PC-9 (cell line): Measurements from ENCODE around the gene NARF.

Experiments
- EZH2 ChIP-seq: fragments of 200-600 bp; sonication (generic); IDR thresholded peaks from 2 replicates; pipeline ENCODE4 v1.8.0; 2017; ENCODE audit warnings: antibody characterized with exemption, low read depth
- TF ChIP-seq, protein P1 (sequence below): fragments of 200-600 bp; sonication (generic); conservative IDR thresholded peaks from 2 replicates; pipeline ENCODE4 v1.6.1; 2017; ENCODE audit warnings: mixed run types, antibody characterized with exemption, mild to moderate bottlenecking, moderate library complexity

DNA sequence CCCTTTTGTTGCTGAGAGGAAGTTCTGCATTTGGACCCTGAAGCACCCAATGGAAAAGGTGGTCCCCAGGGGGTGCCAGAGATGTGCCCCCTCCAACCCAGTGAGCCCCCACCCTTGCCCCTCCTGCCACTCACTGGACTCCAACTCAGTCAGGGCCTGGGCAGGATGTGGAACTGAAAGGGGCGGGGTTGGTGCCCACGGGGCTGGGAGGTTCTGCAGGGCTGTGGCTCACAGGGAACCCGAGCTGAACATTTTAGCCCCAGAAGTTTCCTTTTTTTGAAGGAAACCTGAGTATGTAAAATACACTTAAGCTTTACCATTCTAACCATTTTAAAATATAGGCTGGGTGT is 24.4 kb upstream of the NARF start:
- TF ChIP-seq EZH2 = no peak
- TF ChIP-seq, protein P1, sequence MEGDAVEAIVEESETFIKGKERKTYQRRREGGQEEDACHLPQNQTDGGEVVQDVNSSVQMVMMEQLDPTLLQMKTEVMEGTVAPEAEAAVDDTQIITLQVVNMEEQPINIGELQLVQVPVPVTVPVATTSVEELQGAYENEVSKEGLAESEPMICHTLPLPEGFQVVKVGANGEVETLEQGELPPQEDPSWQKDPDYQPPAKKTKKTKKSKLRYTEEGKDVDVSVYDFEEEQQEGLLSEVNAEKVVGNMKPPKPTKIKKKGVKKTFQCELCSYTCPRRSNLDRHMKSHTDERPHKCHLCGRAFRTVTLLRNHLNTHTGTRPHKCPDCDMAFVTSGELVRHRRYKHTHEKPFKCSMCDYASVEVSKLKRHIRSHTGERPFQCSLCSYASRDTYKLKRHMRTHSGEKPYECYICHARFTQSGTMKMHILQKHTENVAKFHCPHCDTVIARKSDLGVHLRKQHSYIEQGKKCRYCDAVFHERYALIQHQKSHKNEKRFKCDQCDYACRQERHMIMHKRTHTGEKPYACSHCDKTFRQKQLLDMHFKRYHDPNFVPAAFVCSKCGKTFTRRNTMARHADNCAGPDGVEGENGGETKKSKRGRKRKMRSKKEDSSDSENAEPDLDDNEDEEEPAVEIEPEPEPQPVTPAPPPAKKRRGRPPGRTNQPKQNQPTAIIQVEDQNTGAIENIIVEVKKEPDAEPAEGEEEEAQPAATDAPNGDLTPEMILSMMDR = no peak
